Spleen (tissue), 7 donors: ENCODE data around the gene FRAS1.

Source experiments
- CTCF ChIP-seq, 11 experiments: fragments of 200-600 bp in 7 of 11; fragments of 450-650 bp in 4 of 11; sonication (generic) in 4 of 11; IDR thresholded peaks in 8 of 11; conservative IDR thresholded peaks in 3 of 11; 1 replicate in 7 of 11; 2 replicates in 4 of 11; pipeline versions ENCODE4 v1.4.0 to v1.8.0; 2016 to 2021; ENCODE audit warnings: antibody characterized with exemption in 11 of 11, inconsistent platforms in 4 of 11, mild to moderate bottlenecking in 1 of 11
- POLR2AphosphoS5 ChIP-seq, 3 donors: sonication (generic); formaldehyde crosslinking; IDR thresholded peaks; one replicate each; pipeline ENCODE4 v1.5.1; 2017; ENCODE audit warnings: antibody characterized with exemption in 3 of 3
- donor health status: DM: no; HTN: no; CAD: no; lungs with moderate emphysema.
- donor health status: DM: no; HTN: no; CAD: no.
- donor health status: DM: no; HTN: no; CAD: no.

- TF ChIP-seq POLR2AphosphoS5 (IDR thresholded peaks at IDR 0.05) (no peak), CTCF (IDR thresholded peaks at IDR 0.05 in 8 of 11, conservative IDR thresholded peaks at IDR 0.05 in 3 of 11) (no peak)
Measured at GRCh38 chr4:78529569-78530209, 472.6 kb downstream of the FRAS1 start.
